RPMI7951 (cell line): ENCODE data around the gene PIK3R5. TPM values are rescaled to one million over a fixed set of nuclear protein-coding genes. Genes with fewer than 3 reads are reported as not detected.

Experiments used
- DNase-seq: peaks from one replicate; pipeline ENCODE4 v3.0.0-alpha.2; 2012; ENCODE audit warnings: low read depth
- total RNA-seq: library from RNA; depleted of rRNA; stranded (reverse); fragments of >200 nt; shearing (Covaris generic); gene quantifications from 2 replicates; pipeline ENCODE4 v1.2.3, GENCODE V29; 2014

The PIK3R5 gene
- total RNA-seq, 1 experiment from 2014 or later: 0.24 TPM

DNA sequence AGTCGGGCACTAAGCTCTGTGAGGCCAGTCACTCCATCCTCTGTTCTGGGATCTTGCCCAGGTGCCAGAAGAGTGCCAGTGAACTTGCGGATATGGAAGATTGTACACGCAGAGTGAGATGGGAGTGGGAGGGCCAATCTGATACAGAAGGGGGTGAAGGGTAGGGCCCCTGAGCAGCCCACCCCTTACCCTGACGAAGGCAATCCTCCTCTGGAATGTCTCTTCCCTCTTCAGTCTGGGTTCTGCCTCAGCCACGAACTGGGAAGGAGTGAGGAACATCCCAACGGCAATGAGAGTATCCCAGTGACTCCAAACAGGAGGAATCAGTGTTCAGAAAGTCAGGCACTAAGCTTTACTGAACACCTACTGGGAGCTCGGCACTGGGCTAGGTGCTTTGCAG is 86.1 kb downstream of the PIK3R5 start:
- DNase-seq: no peak

DNA sequence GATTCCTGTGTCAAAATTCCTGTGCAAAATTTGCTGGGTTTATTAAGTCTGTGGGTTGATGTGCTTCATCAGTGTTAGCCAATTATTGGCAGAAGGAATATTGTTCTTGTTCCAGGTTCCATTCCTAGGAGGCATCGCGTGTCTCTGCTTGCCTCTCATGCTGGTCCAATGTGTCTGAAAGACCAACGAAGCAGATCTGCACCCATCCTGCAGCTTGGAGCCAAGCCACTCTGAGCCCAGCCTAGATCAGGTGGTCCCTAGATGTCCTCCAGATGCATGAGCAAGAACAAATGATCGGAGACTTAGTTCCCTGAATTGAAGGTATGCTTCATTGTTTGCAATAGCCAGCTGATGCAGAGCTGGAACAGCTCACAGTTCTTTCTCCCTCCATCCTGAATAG is 87.5 kb downstream of the PIK3R5 start:
- DNase-seq: no peak

DNA sequence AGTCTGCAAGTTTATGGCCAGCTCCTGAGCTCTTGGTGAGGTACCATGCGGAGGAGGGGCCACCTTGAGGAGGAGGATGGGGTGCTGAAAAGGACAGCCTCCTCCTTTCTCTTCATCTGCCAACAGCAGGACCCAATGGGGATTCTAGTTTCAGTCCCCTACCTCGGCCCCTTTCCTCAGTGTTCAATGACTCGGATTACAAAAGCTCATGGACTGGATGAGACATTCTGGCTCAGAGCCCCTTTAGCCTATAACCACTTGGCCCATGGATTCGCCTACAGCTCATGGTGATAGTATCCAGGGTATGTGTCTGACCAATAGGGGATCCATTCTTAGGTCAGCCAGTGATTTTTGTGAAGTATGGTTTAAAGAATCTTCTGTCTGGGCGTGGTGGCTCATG is 89.5 kb downstream of the PIK3R5 start:
- no peak for DNase-seq

DNA sequence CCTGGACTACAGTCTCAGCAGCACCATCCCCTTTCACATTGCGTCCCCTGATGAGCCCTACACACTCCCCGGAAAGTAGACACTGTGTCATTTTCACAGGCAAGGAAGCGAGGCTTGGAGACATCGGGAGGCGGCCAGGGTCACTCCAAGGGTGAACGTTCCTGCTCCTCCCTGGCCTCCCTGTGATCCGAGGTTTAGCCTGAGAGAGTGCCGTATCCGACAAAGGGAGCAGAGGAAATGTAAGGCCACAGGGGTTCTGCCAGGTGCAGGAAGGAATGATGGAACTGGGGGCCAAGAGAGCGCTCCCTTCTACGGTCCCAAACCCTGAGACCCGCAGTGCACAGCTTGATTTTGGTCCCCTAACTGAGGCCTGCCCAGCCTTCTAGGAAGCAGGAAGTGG is 90.1 kb downstream of the PIK3R5 start:
- DNase-seq: no peak

DNA sequence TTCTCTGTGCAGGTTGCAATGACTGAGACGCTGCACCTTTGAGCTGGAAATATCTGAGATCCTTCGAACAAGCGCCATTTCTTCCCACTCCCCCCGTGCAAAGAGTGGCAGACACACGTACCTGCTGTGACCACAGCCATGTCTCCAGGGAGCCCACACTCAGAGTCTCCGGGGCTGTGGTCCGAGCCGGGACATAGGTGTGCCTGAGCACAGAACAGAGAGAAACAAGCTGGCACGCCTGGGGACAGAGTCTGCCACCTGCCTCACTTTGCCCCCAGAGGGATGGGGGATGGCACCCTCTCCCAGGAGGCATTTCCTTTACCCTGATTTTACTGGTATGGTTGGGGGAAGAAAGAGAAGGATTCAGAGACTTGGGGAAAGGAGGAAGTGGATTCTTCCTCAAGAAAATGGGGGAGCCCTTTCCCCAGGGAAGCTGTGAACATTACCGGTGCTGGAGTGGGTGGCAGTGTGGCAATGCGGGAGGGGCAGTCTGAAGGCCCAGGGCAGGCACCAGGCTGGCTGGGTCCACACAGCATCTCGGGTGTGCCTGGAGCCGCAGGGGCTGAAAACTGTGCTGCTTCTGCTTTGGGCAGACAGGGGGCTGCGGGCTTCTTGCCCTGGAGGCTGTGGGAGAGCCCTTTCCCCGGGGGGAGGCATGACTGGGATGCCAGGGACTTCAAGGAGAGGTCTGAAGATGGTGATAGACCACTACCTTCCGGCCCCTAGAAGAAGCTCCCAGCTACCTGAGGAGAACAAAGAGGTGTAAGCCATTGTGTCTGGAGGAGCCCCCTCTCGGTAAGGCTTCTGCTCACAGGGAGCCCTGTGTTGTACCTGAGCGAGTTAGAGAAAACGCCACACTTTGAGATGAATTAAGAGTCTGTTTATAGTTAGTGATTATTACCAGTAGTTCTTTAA is 91.4 kb downstream of the PIK3R5 start:
- DNase-seq: no peak

DNA sequence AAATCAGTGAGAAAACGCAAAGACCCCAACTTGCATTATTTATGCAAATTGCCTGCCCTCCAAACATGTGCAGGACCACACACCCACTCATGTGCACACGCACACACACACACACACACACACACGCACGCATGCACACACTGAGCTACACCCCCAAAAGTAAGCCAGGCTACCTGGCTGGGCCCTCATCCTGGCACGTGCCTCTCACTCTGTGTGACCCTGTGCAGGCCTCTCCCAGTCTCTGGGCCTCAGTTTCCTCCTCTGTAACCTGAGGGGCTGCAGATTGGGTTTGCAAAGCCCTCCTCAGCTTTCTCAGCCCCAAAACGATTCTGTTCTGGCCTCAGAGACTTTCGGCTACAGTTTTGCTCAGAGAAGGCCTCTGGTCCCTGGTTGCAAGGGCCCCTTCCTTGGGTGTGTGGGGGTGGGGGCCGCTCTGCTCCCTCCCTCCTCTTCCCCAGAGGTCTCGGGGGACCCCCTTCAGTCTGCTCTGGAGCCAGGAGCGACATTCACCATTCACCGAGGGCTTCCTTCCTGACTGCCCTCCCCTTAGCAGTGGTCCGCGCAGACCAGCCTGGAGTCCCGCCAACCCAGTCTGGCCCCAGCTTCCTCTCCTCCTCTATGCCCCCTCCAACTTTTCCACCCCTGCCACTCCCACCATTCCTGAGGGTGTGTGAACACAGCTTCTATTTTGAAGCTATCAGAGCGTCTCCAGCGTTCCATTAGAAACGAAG is 92.6 kb downstream of the PIK3R5 start:
- no peak for DNase-seq

DNA sequence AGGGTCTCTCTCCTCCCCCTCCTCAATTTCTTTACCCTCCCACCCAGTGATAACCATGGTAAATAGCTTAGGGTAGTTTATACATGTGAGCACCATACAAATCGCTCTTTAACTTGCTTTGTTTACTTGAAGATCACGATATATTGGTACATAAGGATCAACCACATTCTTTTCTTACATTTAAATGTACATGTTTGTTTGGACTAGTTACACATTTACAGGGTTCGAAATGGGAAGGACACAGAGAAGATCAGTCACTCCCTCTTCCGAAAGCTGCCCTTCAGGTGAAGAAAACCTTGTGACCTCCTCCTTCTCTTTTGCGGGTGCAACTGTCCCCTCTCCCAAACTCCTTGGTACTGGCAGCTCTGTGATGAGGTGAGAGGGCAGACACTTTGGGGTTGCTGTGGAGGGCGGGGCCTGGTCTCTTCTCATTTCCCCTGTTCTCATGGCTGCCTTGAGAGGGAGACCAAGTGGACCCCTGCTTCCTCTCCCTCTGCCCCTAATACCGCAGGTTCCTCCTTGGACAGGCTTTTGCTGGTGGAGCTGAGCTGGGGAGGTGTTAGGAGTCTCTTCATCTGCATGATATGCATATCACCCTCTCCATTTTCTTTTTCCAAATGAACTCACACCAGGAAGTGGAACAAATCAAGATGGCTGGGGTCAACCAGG is 93.3 kb downstream of the PIK3R5 start:
- DNase-seq: no peak

DNA sequence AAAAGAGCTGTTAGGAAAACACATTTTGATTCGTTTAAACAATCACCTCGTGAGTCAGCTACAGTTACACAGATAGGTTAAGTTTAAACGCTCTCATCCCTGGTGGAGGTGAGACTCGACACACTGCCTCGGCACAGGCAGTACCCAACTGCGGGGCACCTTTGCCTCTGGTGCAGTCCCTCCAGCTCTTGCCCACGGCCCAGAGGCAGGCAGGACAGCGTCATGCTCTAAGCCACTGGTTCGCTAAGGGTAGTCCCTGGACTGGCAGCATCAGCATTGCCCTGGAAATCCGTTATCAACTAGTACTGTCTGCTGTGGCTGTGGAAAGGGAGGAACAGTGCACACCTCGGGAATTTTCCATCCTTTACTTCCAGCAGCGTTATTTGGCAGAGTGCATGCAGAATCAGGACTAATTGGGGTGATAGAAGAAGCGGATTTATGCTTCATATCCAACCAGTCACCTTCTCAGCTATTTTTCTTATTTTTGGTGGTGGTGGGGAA is 94.4 kb downstream of the PIK3R5 start:
- DNase-seq: no peak

DNA sequence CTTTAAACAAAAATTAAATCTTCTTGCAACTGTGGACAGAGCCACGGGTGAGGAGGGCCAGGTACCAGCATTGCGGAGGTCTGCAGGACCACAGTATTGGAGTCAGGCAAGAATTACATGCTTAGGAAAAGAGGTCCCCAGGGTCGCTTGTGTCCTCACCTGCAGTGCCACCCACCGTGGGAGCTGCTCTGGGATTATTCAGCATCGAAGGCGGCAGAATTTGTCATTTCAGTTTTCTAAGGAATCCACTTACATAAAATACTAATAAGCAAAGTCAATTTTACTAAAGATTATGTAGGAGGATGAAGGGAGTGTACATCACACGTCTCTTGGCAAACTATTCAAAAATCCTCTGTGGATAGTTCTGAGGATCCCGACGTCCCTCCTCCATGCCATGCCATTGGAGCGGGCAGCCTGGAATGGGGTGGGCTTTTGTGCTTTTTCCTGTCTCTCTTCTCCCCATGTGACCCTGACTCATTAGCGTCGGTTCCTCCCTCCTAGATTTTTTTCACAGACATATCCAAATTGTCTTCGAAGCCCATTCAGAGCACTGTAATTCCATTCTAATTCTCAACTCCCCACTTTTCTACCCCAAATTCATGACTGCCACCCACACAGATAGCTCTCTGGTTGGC is 95.0 kb downstream of the PIK3R5 start:
- DNase-seq: no peak

DNA sequence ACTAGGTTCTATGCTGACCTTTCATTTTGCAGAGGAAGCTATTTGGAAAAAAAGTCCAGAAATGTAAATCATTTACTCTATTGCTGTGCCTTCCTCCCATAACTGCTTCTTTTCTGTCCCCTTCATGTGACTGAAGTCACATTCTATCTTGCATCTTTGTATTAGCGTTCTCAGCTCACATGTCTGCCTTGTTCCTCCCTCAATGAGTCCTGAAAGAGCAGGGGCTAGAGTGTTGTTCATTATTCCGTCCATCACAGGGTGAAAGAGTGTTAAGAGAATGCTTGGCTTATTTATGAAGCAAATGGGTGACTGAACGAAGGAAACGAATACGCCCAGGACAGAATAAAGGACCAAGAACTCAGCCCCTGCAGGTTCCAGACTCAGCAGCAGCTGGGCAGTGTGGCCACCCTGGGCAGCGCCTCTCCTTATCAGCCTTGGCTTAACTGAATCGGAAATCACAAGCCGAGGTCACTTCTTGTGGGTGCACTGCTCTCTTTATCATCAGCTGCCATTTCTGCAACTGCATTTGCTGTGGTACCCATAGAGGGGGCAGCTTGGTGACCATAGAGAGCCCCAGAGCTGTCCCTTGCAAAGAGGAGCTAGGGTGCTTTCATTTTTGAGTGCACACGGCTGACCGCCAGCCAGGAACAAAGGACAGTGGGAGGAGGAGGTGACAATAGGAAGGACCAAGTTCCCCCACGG is 96.2 kb downstream of the PIK3R5 start:
- DNase-seq: no peak

DNA sequence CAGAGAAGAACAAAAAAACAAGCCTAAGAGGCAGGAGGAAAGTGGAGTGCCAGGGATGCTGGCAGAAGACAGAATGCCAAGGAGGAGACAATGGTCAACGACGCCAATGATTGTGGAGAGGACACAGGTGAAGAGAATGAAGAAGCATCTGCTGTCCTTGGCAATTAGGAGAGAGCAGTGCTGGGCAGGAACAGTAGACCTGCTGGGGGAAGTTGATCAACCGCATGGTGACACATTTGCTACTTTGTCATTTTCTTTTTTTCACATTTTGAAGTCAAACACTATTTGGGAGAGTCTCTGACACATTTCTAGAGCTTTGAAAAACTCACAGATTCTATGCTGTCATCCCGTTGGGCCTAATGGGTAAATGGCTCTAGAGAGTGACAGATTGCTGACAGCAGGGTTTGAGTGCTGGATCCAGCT is 97.0 kb downstream of the PIK3R5 start:
- DNase-seq: no peak

DNA sequence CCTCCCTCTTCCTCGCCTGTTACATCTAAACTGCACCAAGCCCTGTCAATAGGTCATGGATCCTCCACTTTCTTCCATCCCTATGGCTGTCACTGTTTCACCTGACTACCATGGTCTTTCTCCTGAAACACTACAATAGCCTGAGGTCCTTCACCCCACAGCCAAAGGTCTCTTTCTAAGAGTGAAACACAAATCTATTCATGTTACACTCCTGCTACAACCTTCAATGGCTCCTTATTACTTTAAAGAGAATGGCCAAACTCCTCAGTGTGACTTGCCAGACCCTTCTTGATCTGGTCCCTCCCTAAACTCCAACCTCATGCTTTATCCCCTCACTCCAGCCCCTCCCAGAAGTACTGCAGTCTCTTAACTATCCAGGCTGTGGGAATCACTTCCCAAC is 97.4 kb downstream of the PIK3R5 start:
- DNase-seq: no peak

DNA sequence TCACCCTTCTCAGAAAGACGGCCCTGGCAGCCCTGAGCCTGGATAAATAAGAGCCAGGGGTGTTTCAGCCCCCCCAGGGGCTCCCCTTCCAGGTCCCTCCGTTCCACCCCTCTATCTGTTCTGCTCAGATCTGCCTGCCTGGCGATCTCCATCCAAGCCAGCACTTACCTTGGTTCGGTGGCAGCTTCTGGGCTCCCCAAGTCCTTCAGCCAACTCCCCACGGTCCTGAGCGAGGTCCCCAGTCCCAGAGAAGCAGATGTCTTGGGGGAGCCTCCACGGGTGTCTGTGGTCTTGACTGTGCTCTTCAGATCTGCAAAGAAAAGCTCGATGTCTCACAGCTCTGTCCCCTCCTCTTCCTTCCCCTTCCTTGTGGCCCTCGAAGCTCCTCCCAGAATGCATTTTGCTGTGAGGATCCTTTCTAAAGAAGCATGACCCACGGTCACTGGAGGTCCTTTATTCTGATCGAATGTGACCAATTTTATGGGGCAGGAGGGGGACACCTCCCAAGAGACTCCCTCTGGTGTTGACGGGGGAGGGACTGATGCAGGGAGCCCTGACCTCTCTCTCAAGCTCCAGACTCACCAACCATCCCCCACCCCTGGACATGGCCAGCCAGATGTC is 98.0 kb downstream of the PIK3R5 start, which contains the start of gene PIK3R6:
TSS of gene PIK3R6 (minus strand) at position 314 of the 621 bp plus-strand sequence. CDS start 17,880 bp downstream, outside the sequence.
- DNase-seq: no peak

DNA sequence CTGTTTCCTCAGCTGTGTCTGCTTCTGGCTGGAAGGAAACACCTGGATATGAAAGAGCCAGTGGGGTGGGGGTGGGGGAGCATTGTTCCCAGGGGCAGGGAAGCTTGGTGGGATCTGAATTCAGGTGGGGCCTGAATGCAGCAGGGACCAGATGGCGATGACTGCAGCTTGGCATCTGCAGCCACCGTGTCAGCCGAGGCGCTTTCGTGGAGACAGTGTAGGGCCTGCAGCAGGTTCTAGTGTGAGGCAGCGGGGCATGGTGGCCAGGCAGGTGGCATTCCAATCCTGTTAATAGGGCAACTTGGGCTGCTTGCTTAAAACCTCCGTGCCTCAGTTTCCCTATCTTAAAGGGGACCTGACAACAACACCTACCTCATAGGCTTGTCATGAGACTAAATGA is 99.7 kb downstream of the PIK3R5 start:
- DNase-seq: no peak

DNA sequence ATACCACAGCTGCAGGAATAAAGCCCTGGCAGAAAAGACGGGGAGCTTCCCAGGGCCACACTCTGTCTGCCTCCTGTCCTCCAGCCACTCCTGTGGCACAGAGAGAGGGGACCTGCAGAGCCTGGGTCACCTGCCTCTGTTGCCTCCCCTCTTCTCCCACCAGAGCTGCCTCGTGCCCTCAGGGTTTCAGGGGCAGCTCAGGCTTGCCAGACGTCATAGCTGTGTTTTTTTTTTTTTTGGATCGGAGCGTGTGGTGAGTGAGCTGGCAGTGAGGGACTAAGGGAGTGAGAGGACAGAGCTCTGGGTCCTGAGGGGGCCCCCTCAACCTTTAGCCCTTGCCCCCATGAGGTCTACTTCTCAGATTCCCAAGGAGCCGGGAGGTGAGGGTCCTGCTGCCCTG is 100.1 kb downstream of the PIK3R5 start:
- no peak for DNase-seq

DNA sequence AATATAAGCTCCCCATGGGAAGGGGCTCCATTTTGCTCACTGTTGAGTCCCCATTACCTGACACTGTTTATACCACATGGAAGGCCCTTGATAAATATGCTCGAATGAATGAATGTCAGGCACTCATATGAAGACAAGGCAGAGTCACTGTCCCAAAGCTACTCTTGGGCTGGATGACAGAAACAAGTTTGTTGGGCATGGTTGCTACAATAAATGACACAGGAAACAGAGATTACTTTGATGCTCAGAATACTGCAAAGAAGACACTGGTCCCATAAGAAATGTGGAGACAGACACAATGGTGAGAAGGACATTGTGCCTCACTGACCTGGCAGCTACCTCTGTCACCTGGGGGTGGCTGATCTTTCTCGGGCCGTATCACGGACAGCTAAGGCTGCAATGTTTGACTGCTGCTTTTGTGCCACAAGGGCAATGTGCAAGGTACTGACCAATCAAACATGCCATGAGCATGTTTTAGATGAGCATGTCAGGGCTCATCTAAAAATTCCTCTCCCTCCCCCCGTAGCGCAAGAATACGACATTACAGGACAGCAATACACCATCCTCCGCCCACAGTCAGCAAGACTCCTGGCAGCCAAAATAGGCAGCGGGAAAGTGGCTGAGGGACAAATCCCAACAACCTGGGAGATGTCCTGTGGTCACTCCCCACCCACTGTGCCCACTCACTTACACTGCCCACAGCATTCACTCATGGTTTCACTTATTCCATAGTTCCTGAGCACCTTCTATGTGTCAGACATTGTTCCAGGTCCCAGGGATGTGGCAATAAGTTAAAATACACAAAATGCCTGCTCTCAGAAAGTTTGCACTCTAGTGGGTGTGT is 103.1 kb downstream of the PIK3R5 start:
- no peak for DNase-seq

DNA sequence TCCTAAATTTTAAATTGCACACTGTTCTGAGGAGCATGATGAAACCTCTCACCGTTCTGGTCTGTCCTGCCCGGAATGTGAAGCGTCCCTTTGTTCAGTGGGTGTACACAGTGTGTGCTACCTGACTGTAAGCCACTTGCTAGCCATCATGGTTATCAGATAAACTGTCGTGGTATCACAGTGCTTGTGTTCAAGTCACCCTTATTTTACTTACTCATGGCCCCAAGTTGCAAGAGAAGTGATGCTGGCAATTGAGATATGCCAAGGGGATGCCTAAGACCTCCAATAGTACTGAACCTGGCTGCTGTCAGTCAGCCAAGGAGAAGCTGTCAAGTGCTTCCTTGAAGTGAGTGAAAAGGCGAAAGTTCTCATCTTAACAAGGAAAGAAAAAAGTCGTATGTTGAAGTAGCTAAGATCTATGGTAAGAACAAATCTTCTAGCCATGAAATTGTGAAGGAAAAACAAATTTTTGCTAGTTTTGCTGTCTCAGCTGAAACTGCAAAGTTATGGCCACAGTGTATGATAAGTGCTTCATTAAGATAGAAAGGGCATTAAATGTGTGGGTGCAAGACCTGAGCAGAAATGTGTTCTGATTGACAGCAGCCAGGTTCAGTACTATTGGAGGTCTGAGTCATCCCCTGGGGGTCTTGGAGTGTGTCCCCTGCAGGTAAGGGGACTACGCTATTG is 103.9 kb downstream of the PIK3R5 start:
- no peak for DNase-seq

DNA sequence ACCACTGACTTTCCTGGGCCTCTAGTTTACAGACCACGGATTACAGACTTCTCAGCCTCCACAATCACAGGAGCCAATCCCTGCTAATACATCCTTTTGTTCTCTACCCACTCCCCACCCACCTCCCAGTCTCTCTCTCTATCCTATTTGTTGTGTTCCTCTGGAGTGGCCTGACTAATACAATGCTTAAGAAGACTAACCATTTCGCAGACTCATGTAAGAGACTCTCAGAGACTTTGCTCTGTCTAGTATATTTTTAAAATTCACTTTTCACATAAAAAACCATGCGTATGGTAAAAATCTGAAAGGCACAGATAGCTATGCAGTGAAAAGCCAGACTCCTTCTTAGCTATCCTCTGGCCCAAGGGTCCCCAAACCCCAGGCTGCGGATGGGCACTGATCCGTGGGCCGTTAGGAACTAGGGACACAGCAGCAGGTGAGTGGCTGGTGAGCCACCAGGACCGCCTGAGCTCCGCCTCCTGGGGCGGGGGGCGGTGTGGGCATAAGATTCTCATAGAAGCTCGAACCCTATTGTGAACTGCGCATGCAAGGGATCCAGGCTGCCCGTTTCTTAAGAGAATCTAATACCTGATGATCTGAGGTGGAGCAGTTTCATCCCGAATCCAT is 105.6 kb downstream of the PIK3R5 start:
- no peak for DNase-seq
